ENCODE measurements around the gene SEMA4C.

DNA sequence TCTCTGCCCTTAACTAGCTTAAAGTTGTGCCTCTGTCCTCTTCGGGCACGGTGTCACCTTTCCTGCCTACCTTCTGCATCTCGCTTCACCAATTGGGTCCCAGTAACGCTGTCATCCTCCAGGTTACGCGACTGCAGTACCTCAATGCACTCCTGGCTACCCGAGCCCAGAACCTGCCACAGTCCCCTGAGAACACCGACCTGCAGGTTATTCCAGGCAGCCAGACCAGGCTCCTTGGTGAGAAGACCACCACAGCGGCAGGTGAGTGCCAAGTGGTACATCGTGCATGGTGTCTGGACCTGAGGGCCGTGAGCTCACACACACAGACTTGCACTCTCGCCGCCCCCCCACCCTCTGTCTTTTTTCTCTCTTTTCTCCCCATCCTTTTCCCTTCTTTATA is 41.0 kb downstream of the SEMA4C start:
- TF ChIP-seq GATA2 (IDR thresholded peaks at IDR 0.05; ENCODE audit: low read depth, low read length) (no peak), GATA3 (IDR thresholded peaks at IDR 0.05; ENCODE audit: low read depth, low read length) (no peak)

Measured in SH-SY5Y (cell line).